ENCODE data around the gene MED8.

The MED8 gene

DNA sequence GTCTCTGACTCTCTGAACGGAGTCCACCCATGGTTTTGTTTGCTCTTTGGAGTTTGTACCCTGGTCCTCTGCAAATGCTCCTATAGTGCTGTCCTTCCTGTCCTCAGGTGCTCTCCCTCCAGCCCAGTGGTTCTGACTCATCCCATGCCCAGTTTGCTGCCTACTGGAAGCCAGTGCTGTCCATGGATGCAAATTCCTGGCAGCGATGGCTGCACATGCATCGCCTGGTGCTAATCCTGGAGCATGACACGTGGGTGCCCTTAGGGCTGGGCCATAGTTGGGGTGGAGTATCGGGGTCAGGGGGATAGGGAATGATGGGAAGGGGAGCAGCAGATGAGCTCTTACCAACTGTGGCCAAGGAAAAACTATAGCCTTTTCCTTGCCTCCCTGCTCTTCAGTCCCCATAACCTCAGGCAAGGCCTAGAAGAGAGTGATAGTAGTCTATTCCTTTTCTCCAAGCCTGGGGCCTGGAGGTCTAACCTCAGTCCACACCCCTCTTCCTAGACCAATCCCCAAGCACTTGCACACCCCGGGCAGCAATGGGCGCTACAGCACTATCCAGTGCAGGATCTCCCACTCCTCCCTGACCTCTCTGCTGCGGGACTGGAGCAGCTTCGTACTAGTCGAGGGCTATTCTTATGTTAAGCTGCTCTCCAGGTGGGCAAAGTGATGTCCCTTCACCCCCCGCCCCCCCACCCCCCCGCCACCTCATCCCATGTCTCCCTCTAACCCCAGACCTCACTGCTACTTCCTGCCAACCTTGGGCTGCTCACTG is 32.6 kb upstream of the MED8 start:
- Histone ChIP-seq H3K4me3 (ENCODE audit: control insufficient read depth in 1 of 7, extremely low read depth in 1 of 7, insufficient read depth in 4 of 7, low read depth in 2 of 7, low read length in 6 of 7) (no peak overlapping the region), H3K9me3 (ENCODE audit: control extremely low read depth in 1 of 5, control insufficient read depth in 4 of 5, insufficient read depth in 2 of 5, low read depth in 1 of 5, low read length in 4 of 5) (no peaks in the 10 kb centered on the region), H3K4me1 (ENCODE audit: control extremely low read depth in 1 of 4, control insufficient read depth in 4 of 4, insufficient read depth in 4 of 4, low read length in 3 of 4) (no peaks in the 10 kb centered on the region), H3K27ac (ENCODE audit: insufficient read depth in 1 of 2, low read depth in 1 of 2, low read length in 2 of 2, poor library complexity in 1 of 2, severe bottlenecking in 2 of 2) (no peak overlapping the region), H3K27me3 (replicated peaks in 2 of 5; ENCODE audit: control insufficient read depth in 4 of 5, insufficient read depth in 5 of 5, low read length in 4 of 5) (no peaks in the 10 kb centered on the region), H3K36me3 (ENCODE audit: control insufficient read depth in 4 of 4, insufficient read depth in 4 of 4, low read length in 3 of 4) (peaks cover 32 to 98% (median 77%) of the 10 kb centered on the region in 4 experiments)
- no peak for DNase-seq
- ChIA-PET POLR2A (no interaction called here), CTCF (no interaction called here)
- WGBS (ENCODE audit: insufficient coverage): 100% methylated on average over 3 of the region's 12 CpGs

DNA sequence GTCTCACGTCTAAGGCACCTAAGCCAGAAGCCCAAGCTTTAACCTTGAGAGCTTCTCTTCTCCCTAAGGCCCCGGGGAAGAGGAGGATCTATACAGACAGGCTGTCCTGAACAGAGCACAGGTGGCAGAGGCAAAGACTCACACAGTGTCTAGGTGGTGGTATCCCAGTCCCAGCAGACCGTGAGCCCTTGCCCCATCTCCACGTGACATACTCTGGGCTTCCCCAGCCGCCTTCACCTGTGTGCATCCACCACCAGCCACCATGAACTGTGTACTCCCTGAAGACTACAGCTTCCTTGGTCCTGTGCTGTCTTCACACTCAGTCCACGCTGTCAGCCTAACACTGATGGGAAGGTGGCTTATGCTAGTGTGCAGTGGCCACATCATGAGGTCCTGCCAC is 31.8 kb upstream of the MED8 start:
- H3K4me3 ChIP-seq (ENCODE audit: control insufficient read depth in 1 of 7, extremely low read depth in 1 of 7, insufficient read depth in 4 of 7, low read depth in 2 of 7, low read length in 6 of 7): no peak overlapping the region
- H3K27me3 ChIP-seq (replicated peaks in 2 of 5; ENCODE audit: control insufficient read depth in 4 of 5, insufficient read depth in 5 of 5, low read length in 4 of 5): no peaks in the 10 kb centered on the region
- peaks cover 34 to 97% (median 76%) of the 10 kb centered on the region in 4 experiments for H3K36me3 ChIP-seq (ENCODE audit: control insufficient read depth in 4 of 4, insufficient read depth in 4 of 4, low read length in 3 of 4)
- CTCF ChIA-PET: interaction anchor here (0.6 kb wide), 1 partner anchor 9 kb away, joined by 3 read pairs; no protein-coding TSS in a partner anchor
- no peak overlapping the region for H3K27ac ChIP-seq (ENCODE audit: insufficient read depth in 1 of 2, low read depth in 1 of 2, low read length in 2 of 2, poor library complexity in 1 of 2, severe bottlenecking in 2 of 2)
- no peak for DNase-seq
- H3K4me1 ChIP-seq (ENCODE audit: control extremely low read depth in 1 of 4, control insufficient read depth in 4 of 4, insufficient read depth in 4 of 4, low read length in 3 of 4): no peaks in the 10 kb centered on the region
- POLR2A ChIA-PET: no interaction called here
- no peaks in the 10 kb centered on the region for H3K9me3 ChIP-seq (ENCODE audit: control extremely low read depth in 1 of 5, control insufficient read depth in 4 of 5, insufficient read depth in 2 of 5, low read depth in 1 of 5, low read length in 4 of 5)
- WGBS (ENCODE audit: insufficient coverage): 100% methylated on average over 6 of the region's 6 CpGs

DNA sequence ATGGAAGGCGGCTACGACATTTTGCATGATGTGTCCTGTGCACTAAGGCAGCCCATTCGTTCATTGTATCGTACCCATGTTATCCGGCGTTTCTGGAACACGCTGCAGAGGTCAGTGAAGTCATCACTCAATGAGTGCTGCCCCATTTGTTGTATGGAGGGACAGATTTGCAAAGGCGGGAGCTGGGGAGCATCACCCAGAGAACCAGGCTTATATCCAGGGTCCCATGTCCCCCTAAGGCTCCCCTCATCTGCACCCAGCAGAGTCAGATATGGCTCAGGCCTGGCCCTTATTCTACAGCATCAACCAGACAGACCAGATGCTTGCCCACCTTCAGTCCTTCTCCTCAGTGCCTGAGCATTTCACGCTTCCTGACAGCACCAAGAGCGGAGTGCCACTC is 31.3 kb upstream of the MED8 start:
- Histone ChIP-seq H3K36me3 (ENCODE audit: control insufficient read depth in 4 of 4, insufficient read depth in 4 of 4, low read length in 3 of 4) (peaks cover 38 to 97% (median 76%) of the 10 kb centered on the region in 4 experiments), H3K27ac (ENCODE audit: insufficient read depth in 1 of 2, low read depth in 1 of 2, low read length in 2 of 2, poor library complexity in 1 of 2, severe bottlenecking in 2 of 2) (no peak overlapping the region), H3K9me3 (ENCODE audit: control extremely low read depth in 1 of 5, control insufficient read depth in 4 of 5, insufficient read depth in 2 of 5, low read depth in 1 of 5, low read length in 4 of 5) (no peaks in the 10 kb centered on the region), H3K27me3 (replicated peaks in 2 of 5; ENCODE audit: control insufficient read depth in 4 of 5, insufficient read depth in 5 of 5, low read length in 4 of 5) (no peaks in the 10 kb centered on the region), H3K4me1 (ENCODE audit: control extremely low read depth in 1 of 4, control insufficient read depth in 4 of 4, insufficient read depth in 4 of 4, low read length in 3 of 4) (no peaks in the 10 kb centered on the region), H3K4me3 (ENCODE audit: control insufficient read depth in 1 of 7, extremely low read depth in 1 of 7, insufficient read depth in 4 of 7, low read depth in 2 of 7, low read length in 6 of 7) (no peak overlapping the region)
- WGBS (ENCODE audit: insufficient coverage): 98% methylated on average over 10 of the region's 10 CpGs
- no peak for DNase-seq
- ChIA-PET POLR2A (no interaction called here), CTCF (interaction anchor here (0.6 kb wide), 1 partner anchor 8 kb away, joined by 3 read pairs; no protein-coding TSS in a partner anchor)

DNA sequence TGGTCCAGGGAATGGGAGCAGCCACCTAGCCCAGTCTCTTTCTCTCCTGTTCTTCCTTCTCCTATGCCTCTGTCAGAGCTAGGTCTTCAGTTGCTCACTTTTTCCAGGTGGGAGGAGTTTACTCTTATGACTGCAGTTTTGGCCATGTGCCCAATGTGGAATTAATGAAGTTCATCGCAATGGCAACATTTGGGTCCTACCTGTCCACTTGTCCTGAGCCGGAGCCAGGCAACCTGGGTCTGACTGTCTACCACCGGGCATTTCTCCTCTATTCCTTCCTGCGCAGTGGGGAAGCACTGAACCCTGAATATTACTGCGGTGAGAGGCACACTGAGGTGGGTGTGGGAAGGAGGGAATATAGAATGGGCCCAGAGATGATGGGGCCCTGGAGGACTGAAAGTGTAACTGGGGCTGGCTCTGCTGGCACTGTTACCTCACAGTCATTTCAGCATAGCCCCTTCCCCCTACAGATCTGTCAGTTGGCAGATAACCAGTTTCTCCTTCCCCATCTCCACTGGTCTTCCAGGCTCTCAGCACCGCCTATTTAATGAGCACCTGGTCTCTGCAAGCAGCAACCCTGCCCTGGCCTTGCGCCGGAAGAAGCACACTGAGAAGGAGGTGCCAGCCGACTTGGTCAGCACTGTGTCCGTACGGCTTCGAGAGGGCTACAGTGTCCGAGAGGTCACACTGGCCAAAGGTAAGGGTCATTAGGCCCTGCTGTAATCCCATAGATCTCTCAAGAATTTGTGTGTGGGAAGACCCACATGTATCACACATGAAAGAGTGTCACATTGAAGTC is 30.2 kb upstream of the MED8 start:
- DNase-seq: no peak
- Histone ChIP-seq H3K27me3 (replicated peaks in 2 of 5; ENCODE audit: control insufficient read depth in 4 of 5, insufficient read depth in 5 of 5, low read length in 4 of 5) (no peaks in the 10 kb centered on the region), H3K4me3 (ENCODE audit: control insufficient read depth in 1 of 7, extremely low read depth in 1 of 7, insufficient read depth in 4 of 7, low read depth in 2 of 7, low read length in 6 of 7) (no peak overlapping the region), H3K4me1 (ENCODE audit: control extremely low read depth in 1 of 4, control insufficient read depth in 4 of 4, insufficient read depth in 4 of 4, low read length in 3 of 4) (no peaks in the 10 kb centered on the region), H3K27ac (ENCODE audit: insufficient read depth in 1 of 2, low read depth in 1 of 2, low read length in 2 of 2, poor library complexity in 1 of 2, severe bottlenecking in 2 of 2) (no peak overlapping the region), H3K36me3 (ENCODE audit: control insufficient read depth in 4 of 4, insufficient read depth in 4 of 4, low read length in 3 of 4) (peaks cover 37 to 97% (median 74%) of the 10 kb centered on the region in 4 experiments), H3K9me3 (ENCODE audit: control extremely low read depth in 1 of 5, control insufficient read depth in 4 of 5, insufficient read depth in 2 of 5, low read depth in 1 of 5, low read length in 4 of 5) (no peaks in the 10 kb centered on the region)
- 98% methylated on average over 12 of the region's 13 CpGs for WGBS (ENCODE audit: insufficient coverage)
- POLR2A ChIA-PET: interaction anchor here (0.6 kb wide), 1 partner anchor 604 kb away, joined by 3 read pairs; no protein-coding TSS in a partner anchor
- CTCF ChIA-PET: interaction anchor here (1.0 kb wide), 1 partner anchor 193 kb away, joined by 3 read pairs; no protein-coding TSS in a partner anchor

DNA sequence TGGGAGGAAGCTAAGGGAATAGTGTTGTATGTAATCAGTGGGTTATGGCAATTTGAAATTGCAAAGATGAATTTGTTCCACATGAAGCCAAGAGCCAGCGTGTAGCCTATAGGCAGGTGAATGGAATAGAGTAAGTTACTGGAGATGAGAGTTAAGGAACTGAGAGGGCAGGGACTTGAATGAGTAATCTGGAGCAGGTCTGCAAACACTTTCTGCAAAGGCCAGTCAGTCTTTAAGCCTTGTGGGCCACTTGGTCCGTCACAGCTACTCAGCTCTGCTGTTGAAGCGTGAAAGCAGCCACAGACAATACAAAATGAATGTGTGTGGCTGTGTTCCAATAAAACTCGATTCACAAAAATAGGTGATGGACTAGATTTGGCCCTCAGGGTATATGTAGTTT is 29.3 kb upstream of the MED8 start:
- no peak overlapping the region for H3K27ac ChIP-seq (ENCODE audit: insufficient read depth in 1 of 2, low read depth in 1 of 2, low read length in 2 of 2, poor library complexity in 1 of 2, severe bottlenecking in 2 of 2)
- no peak for DNase-seq
- H3K4me3 ChIP-seq (ENCODE audit: control insufficient read depth in 1 of 7, extremely low read depth in 1 of 7, insufficient read depth in 4 of 7, low read depth in 2 of 7, low read length in 6 of 7): no peak overlapping the region
- CTCF ChIA-PET: interaction anchor here (0.8 to 1.0 kb wide), 2 partner anchors 192 to 195 kb away, joined by 3 read pairs; no protein-coding TSS in a partner anchor
- no peaks in the 10 kb centered on the region for H3K4me1 ChIP-seq (ENCODE audit: control extremely low read depth in 1 of 4, control insufficient read depth in 4 of 4, insufficient read depth in 4 of 4, low read length in 3 of 4)
- WGBS (ENCODE audit: insufficient coverage): 97% methylated on average over 3 of the region's 4 CpGs
- POLR2A ChIA-PET: interaction anchor here (0.6 kb wide), 1 partner anchor 603 kb away, joined by 3 read pairs; no protein-coding TSS in a partner anchor
- no peaks in the 10 kb centered on the region for H3K9me3 ChIP-seq (ENCODE audit: control extremely low read depth in 1 of 5, control insufficient read depth in 4 of 5, insufficient read depth in 2 of 5, low read depth in 1 of 5, low read length in 4 of 5)
- H3K27me3 ChIP-seq (replicated peaks in 2 of 5; ENCODE audit: control insufficient read depth in 4 of 5, insufficient read depth in 5 of 5, low read length in 4 of 5): no peaks in the 10 kb centered on the region
- H3K36me3 ChIP-seq (ENCODE audit: control insufficient read depth in 4 of 4, insufficient read depth in 4 of 4, low read length in 3 of 4): peaks cover 31 to 87% (median 65%) of the 10 kb centered on the region in 4 experiments

DNA sequence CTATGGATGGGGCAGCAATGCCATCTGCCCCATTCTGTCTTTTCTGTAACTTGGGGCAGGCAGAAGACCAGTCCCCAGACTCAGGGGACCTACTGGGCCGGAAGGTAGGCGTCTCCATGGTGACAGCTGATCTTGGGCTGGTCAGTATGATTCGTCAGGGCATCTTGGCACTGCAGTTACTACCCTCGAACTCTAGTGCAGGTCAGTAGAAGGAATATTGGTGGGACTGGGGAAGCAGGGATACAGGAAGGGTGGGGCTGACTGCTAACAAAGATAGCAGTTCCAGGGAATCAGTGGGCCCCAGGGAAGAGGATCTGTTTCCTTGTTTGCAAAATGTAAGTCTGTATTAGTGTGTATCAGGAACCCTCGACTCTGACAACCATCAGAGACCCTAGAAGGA is 26.3 kb upstream of the MED8 start:
- CTCF ChIA-PET: interaction anchor here (1.1 to 5.4 kb wide), 6 partner anchors 43 to 189 kb away, joined by 3 to 39 read pairs (median 18); no protein-coding TSS in a partner anchor
- Histone ChIP-seq H3K36me3 (ENCODE audit: control insufficient read depth in 4 of 4, insufficient read depth in 4 of 4, low read length in 3 of 4) (peaks cover 29 to 66% (median 46%) of the 10 kb centered on the region in 4 experiments), H3K9me3 (ENCODE audit: control extremely low read depth in 1 of 5, control insufficient read depth in 4 of 5, insufficient read depth in 2 of 5, low read depth in 1 of 5, low read length in 4 of 5) (no peaks in the 10 kb centered on the region), H3K27me3 (replicated peaks in 2 of 5; ENCODE audit: control insufficient read depth in 4 of 5, insufficient read depth in 5 of 5, low read length in 4 of 5) (no peaks in the 10 kb centered on the region), H3K27ac (ENCODE audit: insufficient read depth in 1 of 2, low read depth in 1 of 2, low read length in 2 of 2, poor library complexity in 1 of 2, severe bottlenecking in 2 of 2) (no peak overlapping the region), H3K4me1 (ENCODE audit: control extremely low read depth in 1 of 4, control insufficient read depth in 4 of 4, insufficient read depth in 4 of 4, low read length in 3 of 4) (no peaks in the 10 kb centered on the region), H3K4me3 (ENCODE audit: control insufficient read depth in 1 of 7, extremely low read depth in 1 of 7, insufficient read depth in 4 of 7, low read depth in 2 of 7, low read length in 6 of 7) (no peak overlapping the region)
- WGBS (ENCODE audit: insufficient coverage): 91% methylated on average over 5 of the region's 5 CpGs
- DNase-seq: no peak
- POLR2A ChIA-PET: no interaction called here
